ENCODE data around the gene ZFHX2. TPM values are rescaled to one million over a fixed set of nuclear protein-coding genes. Genes with fewer than 3 reads are reported as not detected.

The ZFHX2 gene
- polyA plus RNA-seq, 1 donor (not counting 4 experiments of a cell fraction or from before 2014, with no cell fraction given), result 0.18 TPM

GRCh38 chr14:23482823-23483148 lies 68.8 kb downstream of the ZFHX2 start:
- dilution Hi-C loops (cut with MboI; ENCODE audit: extremely low pct_ligation_motif_present, low sequenced_read_pairs), result no loop called here
- peaks cover 7 to 17% of the 10 kb centered on the region in 2 experiments for H3K36me3 ChIP-seq (ENCODE audit: control insufficient read depth in 2 of 2, extremely low read depth in 1 of 2, insufficient read depth in 2 of 2, low read length in 2 of 2)

GRCh38 chr14:23481979-23482822 lies 69.4 kb downstream of the ZFHX2 start:
- no peak overlapping the region for H2AFZ ChIP-seq (ENCODE audit: control insufficient read depth, low read length)
- H3K9me1 ChIP-seq (ENCODE audit: control insufficient read depth, extremely low read depth, insufficient read depth, low read length), result no peaks in the 10 kb centered on the region
- H4K20me1 ChIP-seq (ENCODE audit: control insufficient read depth, extremely low read depth, insufficient read depth, low read length), result no peaks in the 10 kb centered on the region
- H3K27ac ChIP-seq (ENCODE audit: control insufficient read depth, insufficient read depth, low read length), result no peak overlapping the region
- DNase-seq (ENCODE audit: low read depth, low spot score) (no peak), FAIRE-seq (no peak)
- peaks cover 13 to 22% of the 10 kb centered on the region in 2 experiments for H3K36me3 ChIP-seq (ENCODE audit: control insufficient read depth in 2 of 2, extremely low read depth in 1 of 2, insufficient read depth in 2 of 2, low read length in 2 of 2)
- TF ChIP-seq EZH2 (IDR thresholded peaks at IDR 0.05; ENCODE audit: low read length), result no peak
- TF ChIP-seq CTCF (optimal IDR thresholded peaks at IDR 0.05 in 1 of 3, IDR thresholded peaks at IDR 0.05 in 1 of 3, conservative IDR thresholded peaks at IDR 0.05 in 1 of 3; ENCODE audit: extremely low read depth in 1 of 3, insufficient read depth in 2 of 3, low read length in 3 of 3), result no peak
- dilution Hi-C loops (cut with MboI; ENCODE audit: extremely low pct_ligation_motif_present, low sequenced_read_pairs), result no loop called here
- H3K4me3 ChIP-seq (ENCODE audit: control insufficient read depth in 2 of 3, extremely low read depth in 1 of 3, insufficient read depth in 2 of 3, low read depth in 1 of 3, low read length in 3 of 3), result no peak overlapping the region
- H3K27me3 ChIP-seq (ENCODE audit: control insufficient read depth, extremely low read depth, insufficient read depth, low read length), result no peaks in the 10 kb centered on the region
- no peaks in the 10 kb centered on the region for H3K9me3 ChIP-seq (ENCODE audit: control insufficient read depth, low read depth, low read length)
- H3K79me2 ChIP-seq (ENCODE audit: control insufficient read depth, insufficient read depth, low read length), result no peaks in the 10 kb centered on the region
- H3K4me1 ChIP-seq (ENCODE audit: control insufficient read depth, extremely low read depth, insufficient read depth, low read length), result no peaks in the 10 kb centered on the region
- H3K4me2 ChIP-seq (ENCODE audit: control insufficient read depth, extremely low read depth, insufficient read depth, low read depth, low read length), result no peak overlapping the region
- H3K9ac ChIP-seq (ENCODE audit: control insufficient read depth, extremely low read depth, insufficient read depth, low read length), result no peak overlapping the region

More at GRCh38 chr14:23482823-23483148, 68.8 kb downstream of the ZFHX2 start:
- Histone ChIP-seq H3K79me2 (ENCODE audit: control insufficient read depth, insufficient read depth, low read length) (no peaks in the 10 kb centered on the region), H2AFZ (ENCODE audit: control insufficient read depth, low read length) (no peak overlapping the region), H3K4me3 (ENCODE audit: control insufficient read depth in 2 of 3, extremely low read depth in 1 of 3, insufficient read depth in 2 of 3, low read depth in 1 of 3, low read length in 3 of 3) (no peak overlapping the region), H3K27me3 (ENCODE audit: control insufficient read depth, extremely low read depth, insufficient read depth, low read length) (no peaks in the 10 kb centered on the region), H3K9ac (ENCODE audit: control insufficient read depth, extremely low read depth, insufficient read depth, low read length) (no peak overlapping the region), H3K4me2 (ENCODE audit: control insufficient read depth, extremely low read depth, insufficient read depth, low read depth, low read length) (no peak overlapping the region), H4K20me1 (ENCODE audit: control insufficient read depth, extremely low read depth, insufficient read depth, low read length) (no peaks in the 10 kb centered on the region), H3K9me3 (ENCODE audit: control insufficient read depth, low read depth, low read length) (no peaks in the 10 kb centered on the region), H3K9me1 (ENCODE audit: control insufficient read depth, extremely low read depth, insufficient read depth, low read length) (no peaks in the 10 kb centered on the region), H3K4me1 (ENCODE audit: control insufficient read depth, extremely low read depth, insufficient read depth, low read length) (no peaks in the 10 kb centered on the region), H3K27ac (ENCODE audit: control insufficient read depth, insufficient read depth, low read length) (no peak overlapping the region)
- TF ChIP-seq CTCF (optimal IDR thresholded peaks at IDR 0.05 in 1 of 3, IDR thresholded peaks at IDR 0.05 in 1 of 3, conservative IDR thresholded peaks at IDR 0.05 in 1 of 3; ENCODE audit: extremely low read depth in 1 of 3, insufficient read depth in 2 of 3, low read length in 3 of 3) (no peak), EZH2 (IDR thresholded peaks at IDR 0.05; ENCODE audit: low read length) (no peak)
- no peak for DNase-seq (ENCODE audit: low read depth, low spot score)
- no peak for FAIRE-seq
